BE2C (cell line): ENCODE data around the gene ADAMTS2.

ENCODE experiments used
- DNase-seq: peaks from one replicate; pipeline ENCODE4 v3.0.0-alpha.2; 2020
- H3K27me3 ChIP-seq: fragments of 250-450 bp; sonication (Bioruptor Pico); 2 replicates; pipeline ENCODE4 v1.5.1; 2020; ENCODE audit warnings: mild to moderate bottlenecking
- H3K36me3 ChIP-seq: fragments of 250-450 bp; sonication (Bioruptor Pico); 2 replicates; pipeline ENCODE4 v1.5.1; 2020; ENCODE audit warnings: mild to moderate bottlenecking
- H3K4me1 ChIP-seq: fragments of 250-450 bp; sonication (Bioruptor Pico); 2 replicates; pipeline ENCODE4 v1.5.1; 2020
- H3K4me3 ChIP-seq: 2 replicates; pipeline ENCODE4 v1.5.1; 2011; ENCODE audit warnings: low read depth, low read length
- H3K9me3 ChIP-seq: fragments of 250-450 bp; sonication (Bioruptor Pico); 2 replicates; pipeline ENCODE4 v1.5.1; 2020
- CTCF ChIP-seq: IDR thresholded peaks from 2 replicates; pipeline ENCODE4 v1.5.1; 2012; ENCODE audit warnings: mild to moderate bottlenecking, low read depth, low read length

The ADAMTS2 gene

DNA sequence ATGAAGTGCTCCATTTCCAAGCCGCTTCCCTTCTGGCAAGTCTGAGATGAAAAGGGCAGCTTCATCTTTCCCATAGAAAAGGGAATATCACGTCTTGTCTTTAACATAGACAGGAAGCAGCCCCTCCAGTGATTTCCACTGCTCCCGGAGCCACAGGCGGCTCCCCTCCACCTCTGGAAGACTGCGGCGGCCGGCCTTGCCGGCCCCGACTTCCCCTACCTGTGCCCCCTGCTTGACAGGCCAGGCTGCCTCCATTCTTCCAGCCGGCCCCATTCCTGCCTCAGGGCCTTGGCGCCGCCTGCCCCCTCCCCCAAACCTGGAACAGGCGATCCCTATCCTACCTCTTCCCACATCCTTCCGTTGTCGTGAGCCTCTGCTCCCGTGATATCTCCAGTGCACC, 143.3 kb downstream of the ADAMTS2 start:
- H3K9me3 ChIP-seq: no peaks in the 10 kb centered on the region
- no peaks in the 10 kb centered on the region for H3K27me3 ChIP-seq
- TF ChIP-seq CTCF: no peak
- no peaks in the 10 kb centered on the region for H3K36me3 ChIP-seq
- no peak overlapping the region for H3K4me3 ChIP-seq
- no peaks in the 10 kb centered on the region for H3K4me1 ChIP-seq
- DNase-seq: peak; percentile 4

GRCh38 chr5:179199246-179199645, 146.0 kb downstream of the ADAMTS2 start:
- no peaks in the 10 kb centered on the region for H3K27me3 ChIP-seq
- DNase-seq: peak; percentile 3
- no peaks in the 10 kb centered on the region for H3K36me3 ChIP-seq
- TF ChIP-seq CTCF: no peak
- no peak overlapping the region for H3K4me3 ChIP-seq
- no peaks in the 10 kb centered on the region for H3K4me1 ChIP-seq
- no peaks in the 10 kb centered on the region; the same call in 1 of the 2 replicates for H3K9me3 ChIP-seq

DNA sequence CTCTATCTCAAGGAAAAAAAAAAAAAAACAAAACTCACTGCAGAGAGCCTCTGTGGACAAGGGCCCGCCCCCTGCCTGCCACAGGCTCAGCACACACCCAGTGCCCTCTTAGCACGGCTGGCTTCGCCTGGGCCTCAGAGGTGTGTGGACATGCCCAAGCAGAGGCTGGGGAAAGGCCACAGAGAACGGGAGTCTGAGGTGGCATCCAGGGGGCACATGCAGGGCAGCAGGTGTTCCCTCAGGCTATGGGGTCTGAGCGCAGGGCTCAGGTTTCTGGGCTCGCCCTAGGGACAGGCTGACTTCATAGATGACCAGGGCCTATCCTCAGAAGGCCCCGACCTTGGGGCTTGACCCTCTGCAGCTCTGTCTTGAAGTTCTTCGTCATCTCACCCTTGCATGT, 146.4 kb downstream of the ADAMTS2 start:
- DNase-seq: no peak
- Histone ChIP-seq H3K9me3 (no peaks in the 10 kb centered on the region; the same call in 1 of the 2 replicates), H3K36me3 (no peaks in the 10 kb centered on the region), H3K27me3 (no peaks in the 10 kb centered on the region), H3K4me1 (no peaks in the 10 kb centered on the region), H3K4me3 (no peak overlapping the region)
- no peak for TF ChIP-seq CTCF

DNA sequence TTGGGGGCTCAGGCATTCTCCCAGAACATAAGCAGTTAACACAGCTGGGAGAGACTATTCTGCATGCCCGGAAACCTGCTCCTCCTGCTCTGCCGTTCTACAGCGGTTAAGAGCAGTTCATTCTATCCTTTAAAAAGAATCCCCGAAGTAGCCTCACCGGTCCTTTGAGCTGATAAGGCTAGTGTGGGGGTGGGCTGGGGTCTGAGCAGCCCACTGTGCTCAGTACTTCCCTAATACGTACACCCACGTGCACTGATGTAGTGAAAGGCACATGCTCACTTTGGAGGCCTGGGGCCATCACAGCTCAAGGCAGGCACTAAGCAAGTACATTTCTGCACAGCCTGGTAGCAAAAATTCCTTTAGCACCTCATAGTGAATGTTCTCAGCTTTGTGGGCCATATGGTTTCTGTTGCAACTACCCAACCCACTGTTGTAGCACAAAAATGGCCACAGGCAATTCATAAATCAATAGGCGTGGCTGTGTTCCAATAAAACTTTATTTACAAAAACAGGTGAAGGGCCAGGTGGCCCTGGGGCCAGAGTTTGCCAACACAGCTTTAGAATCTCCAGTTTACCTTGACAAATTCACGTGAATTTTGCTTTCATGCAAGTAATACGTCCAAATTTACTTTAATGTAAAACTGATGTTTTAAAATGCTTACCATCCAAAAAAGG, 148.7 kb downstream of the ADAMTS2 start:
- no peak for DNase-seq
- Histone ChIP-seq H3K36me3 (no peaks in the 10 kb centered on the region), H3K4me1 (no peaks in the 10 kb centered on the region), H3K4me3 (no peak overlapping the region), H3K27me3 (no peaks in the 10 kb centered on the region), H3K9me3 (no peaks in the 10 kb centered on the region; the same call in 1 of the 2 replicates)
- no peak for TF ChIP-seq CTCF

DNA sequence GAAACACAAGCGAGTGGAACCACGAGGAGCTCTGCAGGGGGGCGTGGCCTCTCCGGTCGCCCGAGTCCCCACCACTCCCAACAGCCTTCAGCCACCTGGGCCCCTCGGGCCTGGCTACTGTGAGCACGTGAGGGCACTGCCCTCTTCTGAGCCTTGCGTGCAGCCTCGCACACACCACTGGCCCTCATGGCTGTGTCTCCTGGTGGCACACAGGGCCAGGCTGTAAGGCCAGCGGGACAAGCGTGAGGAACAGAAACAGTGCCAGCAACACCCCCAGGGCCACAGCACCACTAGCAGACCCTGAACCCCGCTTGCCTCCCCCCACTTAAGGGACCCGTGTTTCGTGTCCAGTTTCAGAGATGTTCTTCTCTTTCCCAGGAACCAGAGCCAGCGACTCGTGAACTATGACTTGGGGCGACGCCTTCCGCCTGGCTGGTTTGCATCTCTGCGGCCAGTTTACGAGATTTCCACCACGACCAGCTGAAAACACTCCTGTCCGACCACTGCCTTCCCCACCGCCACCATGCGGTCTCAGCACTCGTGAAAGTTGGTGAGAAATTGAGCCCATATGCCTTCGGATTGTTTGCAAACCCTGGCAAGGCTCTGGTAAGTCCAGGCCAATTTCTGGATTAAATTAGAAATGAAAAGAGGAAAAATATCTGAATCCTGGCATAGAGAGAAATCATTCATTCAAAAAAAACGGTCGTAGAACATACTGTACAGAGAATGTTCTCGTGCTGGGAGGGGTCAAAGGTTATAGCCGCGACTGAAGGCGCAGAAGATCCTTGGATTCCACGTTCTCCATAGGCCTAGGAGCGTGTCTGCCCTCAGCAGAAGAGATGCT, 149.5 kb downstream of the ADAMTS2 start:
- TF ChIP-seq CTCF: no peak
- DNase-seq: peak; percentile 6
- no peak overlapping the region for H3K4me3 ChIP-seq
- H3K27me3 ChIP-seq: no peaks in the 10 kb centered on the region
- H3K9me3 ChIP-seq: no peaks in the 10 kb centered on the region; the same call in 1 of the 2 replicates
- no peaks in the 10 kb centered on the region for H3K4me1 ChIP-seq
- H3K36me3 ChIP-seq: no peaks in the 10 kb centered on the region

DNA sequence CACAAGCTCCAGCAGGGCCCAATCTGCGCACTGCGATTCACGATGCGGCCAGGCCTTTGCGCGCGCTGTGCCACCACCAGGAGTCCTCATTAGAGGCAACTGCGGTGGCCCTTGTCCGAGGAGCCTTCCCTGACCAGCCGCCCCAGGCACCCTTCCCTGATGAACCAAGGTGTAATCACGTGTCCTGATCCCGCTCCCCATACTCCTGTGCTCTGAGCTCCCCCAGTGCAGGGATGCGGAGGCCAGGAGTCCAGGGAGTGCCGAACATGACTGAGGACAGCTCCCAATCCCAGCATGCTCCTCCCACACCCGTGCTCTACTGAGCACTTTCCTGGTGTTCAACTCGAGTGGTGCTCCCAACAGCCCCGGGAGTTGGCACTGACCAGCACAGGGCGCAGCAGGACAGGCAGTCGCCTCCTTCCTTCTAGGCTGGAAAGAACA, 150.3 kb downstream of the ADAMTS2 start:
- Histone ChIP-seq H3K27me3 (no peaks in the 10 kb centered on the region), H3K4me3 (no peak overlapping the region), H3K9me3 (no peaks in the 10 kb centered on the region; the same call in 1 of the 2 replicates), H3K36me3 (no peaks in the 10 kb centered on the region), H3K4me1 (no peaks in the 10 kb centered on the region)
- no peak for DNase-seq
- no peak for TF ChIP-seq CTCF
